SJCRH30 (cell line): ENCODE data around the gene DHX9. TPM values are rescaled to one million over a fixed set of nuclear protein-coding genes. Genes with fewer than 3 reads are reported as not detected.

Source experiments
- DNase-seq, 2 experiments: peaks; one replicate each; pipeline ENCODE4 v3.0.0-alpha.2; 2015 to 2020
- H3K27ac ChIP-seq: fragments of 250-450 bp; sonication (Bioruptor Pico); 2 replicates; pipeline ENCODE4 v1.5.1; 2020; ENCODE audit warnings: mild to moderate bottlenecking, moderate library complexity
- H3K27me3 ChIP-seq: fragments of 250-450 bp; sonication (Bioruptor Pico); 2 replicates; pipeline ENCODE4 v1.5.1; 2020; ENCODE audit warnings: mild to moderate bottlenecking, moderate library complexity
- H3K36me3 ChIP-seq: fragments of 250-450 bp; sonication (Bioruptor Pico); 2 replicates; pipeline ENCODE4 v1.5.1; 2020; ENCODE audit warnings: mild to moderate bottlenecking, moderate library complexity
- H3K4me1 ChIP-seq: fragments of 250-450 bp; sonication (Bioruptor Pico); 2 replicates; pipeline ENCODE4 v1.5.1; 2020; ENCODE audit warnings: mild to moderate bottlenecking, moderate library complexity
- H3K4me3 ChIP-seq: fragments of 250-450 bp; sonication (Bioruptor Pico); 2 replicates; pipeline ENCODE4 v1.5.1; 2020; ENCODE audit warnings: mild to moderate bottlenecking, moderate library complexity
- H3K9me3 ChIP-seq: fragments of 250-450 bp; sonication (Bioruptor Pico); replicated peaks from 2 replicates; pipeline ENCODE4 v1.5.1; 2020; ENCODE audit warnings: mild to moderate bottlenecking, moderate library complexity
- total RNA-seq: library from RNA; depleted of rRNA; stranded (reverse); fragments of >200 nt; shearing (Covaris generic); gene quantifications from 2 replicates; pipeline ENCODE4 v1.2.3, GENCODE V29; 2014

The DHX9 gene
- total RNA-seq, 1 experiment from 2014 or later: 305 TPM

- peaks cover 100% of the 10 kb centered on the region for H3K36me3 ChIP-seq
- DNase-seq: no peak
- H3K4me1 ChIP-seq: no peaks in the 10 kb centered on the region
- no peak overlapping the region for H3K27ac ChIP-seq
- H3K4me3 ChIP-seq: no peak overlapping the region
- H3K27me3 ChIP-seq: no peaks in the 10 kb centered on the region
- H3K9me3 ChIP-seq: no peaks in the 10 kb centered on the region
Measured at GRCh38 chr1:182857212-182857611, 18.1 kb downstream of the DHX9 start.

- H3K4me1 ChIP-seq: no peaks in the 10 kb centered on the region
Measured at GRCh38 chr1:182860658-182861057, 21.5 kb downstream of the DHX9 start.

GRCh38 chr1:182861994-182862393, 22.8 kb downstream of the DHX9 start:
- Histone ChIP-seq H3K27ac (no peak overlapping the region), H3K4me1 (no peaks in the 10 kb centered on the region), H3K4me3 (no peak overlapping the region), H3K27me3 (no peaks in the 10 kb centered on the region), H3K36me3 (peaks cover 100% of the 10 kb centered on the region), H3K9me3 (no peaks in the 10 kb centered on the region)
- no peak for DNase-seq

More at GRCh38 chr1:182860658-182861057, 21.5 kb downstream of the DHX9 start:
- DNase-seq: no peak
- peaks cover 100% of the 10 kb centered on the region for H3K36me3 ChIP-seq
- no peaks in the 10 kb centered on the region for H3K27me3 ChIP-seq
- H3K4me3 ChIP-seq: no peak overlapping the region
- no peak overlapping the region for H3K27ac ChIP-seq
- H3K9me3 ChIP-seq: no peaks in the 10 kb centered on the region

GRCh38 chr1:182862827-182863226, 23.7 kb downstream of the DHX9 start:
- peaks cover 100% of the 10 kb centered on the region for H3K36me3 ChIP-seq
- no peak overlapping the region for H3K4me3 ChIP-seq
- no peak overlapping the region for H3K27ac ChIP-seq
- H3K9me3 ChIP-seq: no peaks in the 10 kb centered on the region
- H3K4me1 ChIP-seq: no peaks in the 10 kb centered on the region
- H3K27me3 ChIP-seq: no peaks in the 10 kb centered on the region
- DNase-seq: no peak

- Histone ChIP-seq H3K9me3 (no peaks in the 10 kb centered on the region), H3K27ac (no peak overlapping the region), H3K27me3 (no peaks in the 10 kb centered on the region), H3K36me3 (peaks cover 100% of the 10 kb centered on the region), H3K4me3 (no peak overlapping the region), H3K4me1 (no peaks in the 10 kb centered on the region)
- no peak for DNase-seq
Measured at GRCh38 chr1:182863940-182864339, 24.8 kb downstream of the DHX9 start.

GRCh38 chr1:182867861-182868260, 28.7 kb downstream of the DHX9 start:
- no peak overlapping the region for H3K27ac ChIP-seq
- no peaks in the 10 kb centered on the region for H3K27me3 ChIP-seq
- H3K4me3 ChIP-seq: no peak overlapping the region
- H3K36me3 ChIP-seq: peaks cover 95% of the 10 kb centered on the region
- no peaks in the 10 kb centered on the region for H3K9me3 ChIP-seq
- no peaks in the 10 kb centered on the region for H3K4me1 ChIP-seq
- no peak for DNase-seq

- no peaks in the 10 kb centered on the region for H3K4me1 ChIP-seq
- H3K9me3 ChIP-seq: no peaks in the 10 kb centered on the region
- no peak overlapping the region for H3K4me3 ChIP-seq
- H3K27ac ChIP-seq: no peak overlapping the region
- no peaks in the 10 kb centered on the region for H3K27me3 ChIP-seq
- peaks cover 95% of the 10 kb centered on the region for H3K36me3 ChIP-seq
- no peak for DNase-seq
Measured at GRCh38 chr1:182869241-182869666, 30.1 kb downstream of the DHX9 start.

GRCh38 chr1:182872881-182873280, 33.7 kb downstream of the DHX9 start:
- H3K9me3 ChIP-seq: no peaks in the 10 kb centered on the region
- no peaks in the 10 kb centered on the region for H3K4me1 ChIP-seq
- no peak for DNase-seq
- H3K4me3 ChIP-seq: no peak overlapping the region
- no peak overlapping the region for H3K27ac ChIP-seq
- no peaks in the 10 kb centered on the region for H3K27me3 ChIP-seq
- peaks cover 95% of the 10 kb centered on the region for H3K36me3 ChIP-seq

GRCh38 chr1:182875889-182876288, 36.7 kb downstream of the DHX9 start:
- no peak overlapping the region for H3K27ac ChIP-seq
- DNase-seq: no peak
- no peaks in the 10 kb centered on the region for H3K4me1 ChIP-seq
- no peaks in the 10 kb centered on the region for H3K9me3 ChIP-seq
- H3K36me3 ChIP-seq: peaks cover 95% of the 10 kb centered on the region
- H3K4me3 ChIP-seq: no peak overlapping the region
- H3K27me3 ChIP-seq: no peaks in the 10 kb centered on the region

GRCh38 chr1:182877331-182877730, 38.2 kb downstream of the DHX9 start:
- H3K27me3 ChIP-seq: no peaks in the 10 kb centered on the region
- H3K9me3 ChIP-seq: no peaks in the 10 kb centered on the region
- H3K36me3 ChIP-seq: peaks cover 98% of the 10 kb centered on the region
- no peak overlapping the region for H3K27ac ChIP-seq
- no peak overlapping the region for H3K4me3 ChIP-seq
- no peak for DNase-seq
- no peaks in the 10 kb centered on the region for H3K4me1 ChIP-seq

- Histone ChIP-seq H3K27me3 (no peaks in the 10 kb centered on the region), H3K36me3 (peaks cover 98% of the 10 kb centered on the region), H3K27ac (no peak overlapping the region), H3K4me3 (no peak overlapping the region), H3K9me3 (no peaks in the 10 kb centered on the region), H3K4me1 (no peaks in the 10 kb centered on the region)
- DNase-seq: no peak
Measured at GRCh38 chr1:182877842-182878241, 38.7 kb downstream of the DHX9 start.

GRCh38 chr1:182884872-182885271, 45.7 kb downstream of the DHX9 start:
- H3K4me1 ChIP-seq: no peaks in the 10 kb centered on the region
- H3K36me3 ChIP-seq: peaks cover 90% of the 10 kb centered on the region
- H3K27me3 ChIP-seq: no peaks in the 10 kb centered on the region
- H3K4me3 ChIP-seq: no peak overlapping the region
- no peak overlapping the region for H3K27ac ChIP-seq
- H3K9me3 ChIP-seq: no peaks in the 10 kb centered on the region
- DNase-seq: no peak

GRCh38 chr1:182885591-182885990, 46.4 kb downstream of the DHX9 start:
- Histone ChIP-seq H3K4me3 (no peak overlapping the region), H3K27me3 (no peaks in the 10 kb centered on the region), H3K36me3 (peaks cover 82% of the 10 kb centered on the region), H3K9me3 (no peaks in the 10 kb centered on the region), H3K27ac (no peak overlapping the region), H3K4me1 (no peaks in the 10 kb centered on the region)
- no peak for DNase-seq

- H3K9me3 ChIP-seq: no peaks in the 10 kb centered on the region
- H3K4me1 ChIP-seq: no peaks in the 10 kb centered on the region
- no peaks in the 10 kb centered on the region for H3K27me3 ChIP-seq
- no peak overlapping the region for H3K27ac ChIP-seq
- H3K36me3 ChIP-seq: peaks cover 71% of the 10 kb centered on the region
- no peak for DNase-seq
- no peak overlapping the region for H3K4me3 ChIP-seq
Measured at GRCh38 chr1:182886985-182887384, 47.8 kb downstream of the DHX9 start.

GRCh38 chr1:182888736-182889531, 49.8 kb downstream of the DHX9 start:
- H3K4me3 ChIP-seq: no peak overlapping the region
- no peak overlapping the region for H3K27ac ChIP-seq
- peaks cover 53% of the 10 kb centered on the region for H3K36me3 ChIP-seq
- no peaks in the 10 kb centered on the region for H3K9me3 ChIP-seq
- H3K27me3 ChIP-seq: no peaks in the 10 kb centered on the region
- DNase-seq: no peak
- H3K4me1 ChIP-seq: no peaks in the 10 kb centered on the region

- DNase-seq: no peak
- H3K27me3 ChIP-seq: no peaks in the 10 kb centered on the region
- peaks cover 42% of the 10 kb centered on the region for H3K36me3 ChIP-seq
- H3K4me1 ChIP-seq: no peaks in the 10 kb centered on the region
- no peaks in the 10 kb centered on the region for H3K9me3 ChIP-seq
- no peak overlapping the region for H3K4me3 ChIP-seq
- no peak overlapping the region for H3K27ac ChIP-seq
Measured at GRCh38 chr1:182889997-182890396, 50.9 kb downstream of the DHX9 start.
